HepG2 (cell line): Measurements from ENCODE around the gene C11orf24. TPM values are rescaled to one million over a fixed set of nuclear protein-coding genes. Genes with fewer than 3 reads are reported as not detected.

ENCODE experiments used
- ATAC-seq: fragments of 200-7000 bp; cut with Tn5 transposase; 3 replicates; pipeline ENCODE4 v1.9.1; 2020; ENCODE audit warnings: mild to moderate bottlenecking, moderate library complexity
- BruUV-seq: library from RNA; stranded (reverse); fragments of 400-500 nt; replicated peaks from 2 replicates; lab custom pipeline; 2021; lab: Mats Ljungman, UMichigan
- CTCF ChIA-PET: fragments of 300-600 bp; formaldehyde crosslinking; extraction: SDS; loops from one replicate; lab custom pipeline; 2021; ENCODE audit warnings: low total read pairs, inconsistent platforms, low intra/inter-chr PET ratio; lab: Yijun Ruan, JAX
- POLR2A ChIA-PET: fragments of 350-600 bp; sonication (Branson Sonifier 250); formaldehyde crosslinking; loops from one replicate; lab custom pipeline; 2020; ENCODE audit warnings: antibody characterized with exemption, inconsistent platforms; lab: Yijun Ruan, JAX
- DNase-seq: peaks from one replicate; pipeline ENCODE4 v3.0.0-alpha.2; 2015; ENCODE audit warnings: low spot score
- FAIRE-seq: peaks from 3 replicates; lab custom pipeline; 2011; peaks lifted over from hg19 to GRCh38; lab: Jason Lieb, UNC
- H2AFZ ChIP-seq: one replicate; pipeline ENCODE4 v1.6.1; 2011; ENCODE audit warnings: low read length, inconsistent platforms
- H3K27ac ChIP-seq: fragments of 300-600 bp; 3 replicates; pipeline ENCODE4 v1.8.0; 2011; ENCODE audit warnings: mixed run types, mild to moderate bottlenecking, mixed read lengths, low read length, inconsistent platforms; ENCODE audit not compliant: insufficient read depth; ENCODE audit errors: extremely low read length
- H3K27me3 ChIP-seq, 2 experiments: fragments of 200-600 bp in 1 of 2; 2 replicates in 1 of 2; 3 replicates in 1 of 2; pipeline versions ENCODE4 v1.6.0 to v1.8.0; 2011; ENCODE audit warnings: low read length in 2 of 2, mild to moderate bottlenecking in 2 of 2, moderate library complexity in 2 of 2, inconsistent platforms in 1 of 2; ENCODE audit not compliant: insufficient read depth in 2 of 2, control insufficient read depth in 1 of 2
- H3K36me3 ChIP-seq, 2 experiments: fragments of 200-600 bp in 1 of 2; replicated peaks in 1 of 2; 2 replicates in 1 of 2; 3 replicates in 1 of 2; pipeline versions ENCODE4 v1.5.1 to v1.8.0; 2011; ENCODE audit warnings: low read length in 2 of 2, inconsistent platforms in 1 of 2; ENCODE audit not compliant: insufficient read depth in 2 of 2, control insufficient read depth in 1 of 2
- H3K4me1 ChIP-seq: 2 replicates; pipeline ENCODE4 v1.5.1; 2012; ENCODE audit warnings: low read length, inconsistent platforms; ENCODE audit not compliant: insufficient read depth
- H3K4me2 ChIP-seq: 2 replicates; pipeline ENCODE4 v1.6.0; 2011; ENCODE audit warnings: low read depth, low read length, inconsistent platforms
- H3K4me3 ChIP-seq, 3 experiments: fragments of 200-600 bp in 1 of 3; sonication (generic), shearing (Covaris generic) in 1 of 3; replicated peaks in 1 of 3; 2 replicates each; pipeline ENCODE4 v1.5.1; 2011 to 2016; ENCODE audit warnings: low read length in 3 of 3, inconsistent platforms in 2 of 3, low read depth in 2 of 3, mild to moderate bottlenecking in 2 of 3, control low read depth in 1 of 3, mixed read lengths in 1 of 3; ENCODE audit not compliant: insufficient read depth in 1 of 3
- H3K79me2 ChIP-seq: one replicate; pipeline ENCODE4 v1.6.1; 2011; ENCODE audit warnings: low read length, inconsistent platforms; ENCODE audit not compliant: insufficient read depth
- H3K9ac ChIP-seq: 2 replicates; pipeline ENCODE4 v1.6.0; 2011; ENCODE audit warnings: mild to moderate bottlenecking, low read depth, low read length, inconsistent platforms; ENCODE audit not compliant: insufficient read depth
- H3K9me3 ChIP-seq: 2 replicates; pipeline ENCODE4 v1.5.1; 2012; ENCODE audit warnings: mild to moderate bottlenecking, low read length
- H4K20me1 ChIP-seq: 2 replicates; pipeline ENCODE4 v1.6.0; 2011; ENCODE audit warnings: inconsistent platforms, mild to moderate bottlenecking, low read length, moderate library complexity; ENCODE audit not compliant: insufficient read depth
- ATF7-NPFF ChIP-seq: sonication (generic); formaldehyde crosslinking; IDR thresholded peaks from 2 replicates; pipeline ENCODE4 v1.8.1; 2023; ENCODE audit warnings: mild to moderate bottlenecking, low read depth, missing genetic modification reagents, moderate library complexity
- CAMTA2 ChIP-seq: sonication (generic); formaldehyde crosslinking; IDR thresholded peaks from 2 replicates; pipeline ENCODE4 v1.4.0; 2020; ENCODE audit warnings: mild to moderate bottlenecking, missing genetic modification reagents, borderline replicate concordance
- FUBP1 ChIP-seq: sonication (generic); formaldehyde crosslinking; IDR thresholded peaks from 2 replicates; pipeline ENCODE4 v1.5.1; 2020; ENCODE audit warnings: missing genetic modification reagents, mild to moderate bottlenecking, borderline replicate concordance
- HDAC6 ChIP-seq: fragments of 200-600 bp; sonication (generic); IDR thresholded peaks from 2 replicates; pipeline ENCODE4 v1.7.0; 2017; ENCODE audit warnings: mild to moderate bottlenecking, antibody characterized with exemption, low read length, low read depth
- MLX ChIP-seq: IDR thresholded peaks from 2 replicates; pipeline ENCODE4 v1.6.1; 2016
- MNT ChIP-seq: fragments of 450-650 bp; IDR thresholded peaks from 2 replicates; pipeline ENCODE4 v1.6.1; 2016
- SAFB2 ChIP-seq: sonication (generic); formaldehyde crosslinking; IDR thresholded peaks from 2 replicates; pipeline ENCODE4 v1.5.1; 2020; ENCODE audit warnings: missing genetic modification reagents, low read depth, mild to moderate bottlenecking, borderline replicate concordance
- SMAD9 ChIP-seq: sonication (generic); formaldehyde crosslinking; IDR thresholded peaks from 2 replicates; pipeline ENCODE4 v1.5.1; 2020; ENCODE audit warnings: mild to moderate bottlenecking, missing genetic modification reagents
- TSC22D2 ChIP-seq: sonication (generic); formaldehyde crosslinking; IDR thresholded peaks from 2 replicates; pipeline ENCODE4 v1.5.1; 2020; ENCODE audit warnings: missing genetic modification reagents, mild to moderate bottlenecking, borderline replicate concordance
- ZBTB21 ChIP-seq: sonication (generic); formaldehyde crosslinking; IDR thresholded peaks from 2 replicates; pipeline ENCODE4 v1.4.0; 2020; ENCODE audit warnings: missing genetic modification reagents
- ZFP90 ChIP-seq: sonication (generic); formaldehyde crosslinking; IDR thresholded peaks from 2 replicates; pipeline ENCODE4 v1.8.0; 2022; ENCODE audit warnings: missing genetic modification reagents, mild to moderate bottlenecking, inconsistent platforms, borderline replicate concordance
- ZMYM3 ChIP-seq: sonication (generic); formaldehyde crosslinking; IDR thresholded peaks from 2 replicates; pipeline ENCODE4 v1.5.1; 2020; ENCODE audit warnings: mild to moderate bottlenecking, missing genetic modification reagents
- ZNF335 ChIP-seq: sonication (generic); formaldehyde crosslinking; IDR thresholded peaks from 2 replicates; pipeline ENCODE4 v1.4.0; 2020; ENCODE audit warnings: missing genetic modification reagents
- ZNF382 ChIP-seq: sonication (generic); formaldehyde crosslinking; IDR thresholded peaks from 2 replicates; pipeline ENCODE4 v1.5.0; 2020; ENCODE audit warnings: missing genetic modification reagents, mild to moderate bottlenecking, borderline replicate concordance
- ZNF724P ChIP-seq: sonication (generic); formaldehyde crosslinking; IDR thresholded peaks from 2 replicates; pipeline ENCODE4 v1.8.0; 2022; ENCODE audit warnings: missing genetic modification reagents, borderline replicate concordance
- ZNF747 ChIP-seq: sonication (generic); formaldehyde crosslinking; IDR thresholded peaks from 2 replicates; pipeline ENCODE4 v1.8.1; 2023; ENCODE audit warnings: missing genetic modification reagents, mild to moderate bottlenecking, borderline replicate concordance
- ZNF792 ChIP-seq: IDR thresholded peaks from 2 replicates; pipeline ENCODE4 v1.6.1; 2016
- ZSCAN25 ChIP-seq: sonication (generic); formaldehyde crosslinking; IDR thresholded peaks from 2 replicates; pipeline ENCODE4 v1.8.0; 2022; ENCODE audit warnings: mild to moderate bottlenecking, missing genetic modification reagents
- WGBS: methylation state at CpG from one replicate; pipeline ENCODE4 v1.1.6; 2017; ENCODE audit warnings: low lambda C conversion rate; 5-methylcytosine and 5-hydroxymethylcytosine counted together
- in situ Hi-C: cut with HindIII; loops from 2 replicates; pipeline ENCODE4 v1.10.0; 2017; ENCODE audit warnings: low pct_unique_long_range_greater_than_20kb; ENCODE audit not compliant: extremely low pct_ligation_motif_present
- intact Hi-C: fragments of 100-400 bp; cut with micrococcal nuclease; formaldehyde crosslinking; loops from one replicate; pipeline ENCODE4 v1.10.0; 2022; ENCODE audit not compliant: unreplicated experiment
- polyA plus RNA-seq, 8 experiments: library from polyadenylated mRNA; depleted of rRNA in 3 of 8; stranded (reverse) in 7 of 8; unstranded in 1 of 8; fragments of >200 nt; fragmentation: Illumina TruSeq in 4 of 8; extraction: Trizol in 4 of 8; gene quantifications; 2 replicates each; pipeline versions ENCODE4 v1.2.1 to v1.2.3, GENCODE V29; 2011 to 2016; ENCODE audit warnings: low read depth in 4 of 8, missing spikeins in 1 of 8, mixed read lengths in 1 of 8; ENCODE audit not compliant: insufficient read depth in 1 of 8
- total RNA-seq, 5 experiments: library from RNA; depleted of rRNA; stranded (reverse); fragments of >200 nt; fragmentation: Illumina TruSeq; extraction: Trizol; gene quantifications; 2 replicates each; pipeline ENCODE4 v1.2.3, GENCODE V29; 2016; ENCODE audit warnings: low read depth in 1 of 5
- TF ChIP-seq, protein P1 (sequence below): sonication (generic); formaldehyde crosslinking; IDR thresholded peaks from 2 replicates; pipeline ENCODE4 v1.4.0; 2020; ENCODE audit warnings: missing genetic modification reagents

The C11orf24 gene
- total and polyA plus RNA-seq, 2 of the 13 experiments (the other 11 are each of a cell fraction or from before 2014, with no cell fraction given), result 52.9 to 55.5 TPM

GRCh38 chr11:68264741-68265540 lies 6.8 kb downstream of the C11orf24 start:
- ChIA-PET CTCF (no interaction called here), POLR2A (interaction anchor here (1.1 to 3.1 kb wide), 3 partner anchors 7 to 50 kb away, joined by 3 to 11 read pairs (median 4); no protein-coding TSS in a partner anchor)
- in situ Hi-C loops (no loop called here), intact Hi-C loops (no loop called here)
- H3K27ac ChIP-seq, result no peak overlapping the region
- peaks cover 19% of the 10 kb centered on the region for H3K79me2 ChIP-seq
- H3K27me3 ChIP-seq, result no peaks in the 10 kb centered on the region
- peaks cover 2% of the 10 kb centered on the region; the same call in 1 of the 2 replicates for H4K20me1 ChIP-seq
- no peak overlapping the region for H3K9ac ChIP-seq
- WGBS, result 91% methylated on average over 13 of the region's 13 CpGs
- no peak overlapping the region for H3K4me2 ChIP-seq
- peaks cover 24 to 74% of the 10 kb centered on the region in 2 experiments for H3K36me3 ChIP-seq
- no TSS peak for BruUV-seq
- no peak for FAIRE-seq
- no peaks in the 10 kb centered on the region for H3K9me3 ChIP-seq
- H3K4me3 ChIP-seq, result no peak overlapping the region
- ATAC-seq, result no peak
- no peak overlapping the region for H2AFZ ChIP-seq
- DNase-seq, result no peak
- H3K4me1 ChIP-seq, result peaks cover 25% of the 10 kb centered on the region
- TF ChIP-seq SMAD9 (CRISPR knock-in tag), result no peak
- no peak for TF ChIP-seq ZNF335 (CRISPR knock-in tag)
- no peak for TF ChIP-seq CAMTA2 (CRISPR knock-in tag)
- no peak for TF ChIP-seq ATF7-NPFF
- no peak for TF ChIP-seq ZBTB21 (CRISPR knock-in tag)
- TF ChIP-seq ZFP90, result no peak
- no peak for TF ChIP-seq ZNF382
- TF ChIP-seq SAFB2 (CRISPR knock-in tag), result no peak
- TF ChIP-seq ZMYM3 (CRISPR knock-in tag), result no peak
- TF ChIP-seq ZSCAN25 (CRISPR knock-in tag), result no peak
- no peak for TF ChIP-seq ZNF747 (CRISPR knock-in tag)
- no peak for TF ChIP-seq TSC22D2 (CRISPR knock-in tag)
- TF ChIP-seq HDAC6, result no peak
- no peak for TF ChIP-seq ZNF792 (CRISPR knock-in tag)
- no peak for TF ChIP-seq FUBP1 (CRISPR knock-in tag)
- no peak for TF ChIP-seq MLX (CRISPR knock-in tag)
- TF ChIP-seq MNT, result no peak
- TF ChIP-seq ZNF724P (CRISPR knock-in tag), result no peak
- TF ChIP-seq, protein P1, sequence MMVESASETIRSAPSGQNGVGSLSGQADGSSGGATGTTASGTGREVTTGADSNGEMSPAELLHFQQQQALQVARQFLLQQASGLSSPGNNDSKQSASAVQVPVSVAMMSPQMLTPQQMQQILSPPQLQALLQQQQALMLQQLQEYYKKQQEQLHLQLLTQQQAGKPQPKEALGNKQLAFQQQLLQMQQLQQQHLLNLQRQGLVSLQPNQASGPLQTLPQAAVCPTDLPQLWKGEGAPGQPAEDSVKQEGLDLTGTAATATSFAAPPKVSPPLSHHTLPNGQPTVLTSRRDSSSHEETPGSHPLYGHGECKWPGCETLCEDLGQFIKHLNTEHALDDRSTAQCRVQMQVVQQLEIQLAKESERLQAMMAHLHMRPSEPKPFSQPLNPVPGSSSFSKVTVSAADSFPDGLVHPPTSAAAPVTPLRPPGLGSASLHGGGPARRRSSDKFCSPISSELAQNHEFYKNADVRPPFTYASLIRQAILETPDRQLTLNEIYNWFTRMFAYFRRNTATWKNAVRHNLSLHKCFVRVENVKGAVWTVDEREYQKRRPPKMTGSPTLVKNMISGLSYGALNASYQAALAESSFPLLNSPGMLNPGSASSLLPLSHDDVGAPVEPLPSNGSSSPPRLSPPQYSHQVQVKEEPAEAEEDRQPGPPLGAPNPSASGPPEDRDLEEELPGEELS (CRISPR knock-in tag), result no peak
